EL (cell line): ENCODE measurements around the gene COCH.
A peak's percentile ranks its signal among the peaks of the same experiment; 100 is the strongest.

Experiments used
- DNase-seq: peaks from one replicate; pipeline ENCODE4 v3.0.0-alpha.2; 2016

COCH gene

DNA sequence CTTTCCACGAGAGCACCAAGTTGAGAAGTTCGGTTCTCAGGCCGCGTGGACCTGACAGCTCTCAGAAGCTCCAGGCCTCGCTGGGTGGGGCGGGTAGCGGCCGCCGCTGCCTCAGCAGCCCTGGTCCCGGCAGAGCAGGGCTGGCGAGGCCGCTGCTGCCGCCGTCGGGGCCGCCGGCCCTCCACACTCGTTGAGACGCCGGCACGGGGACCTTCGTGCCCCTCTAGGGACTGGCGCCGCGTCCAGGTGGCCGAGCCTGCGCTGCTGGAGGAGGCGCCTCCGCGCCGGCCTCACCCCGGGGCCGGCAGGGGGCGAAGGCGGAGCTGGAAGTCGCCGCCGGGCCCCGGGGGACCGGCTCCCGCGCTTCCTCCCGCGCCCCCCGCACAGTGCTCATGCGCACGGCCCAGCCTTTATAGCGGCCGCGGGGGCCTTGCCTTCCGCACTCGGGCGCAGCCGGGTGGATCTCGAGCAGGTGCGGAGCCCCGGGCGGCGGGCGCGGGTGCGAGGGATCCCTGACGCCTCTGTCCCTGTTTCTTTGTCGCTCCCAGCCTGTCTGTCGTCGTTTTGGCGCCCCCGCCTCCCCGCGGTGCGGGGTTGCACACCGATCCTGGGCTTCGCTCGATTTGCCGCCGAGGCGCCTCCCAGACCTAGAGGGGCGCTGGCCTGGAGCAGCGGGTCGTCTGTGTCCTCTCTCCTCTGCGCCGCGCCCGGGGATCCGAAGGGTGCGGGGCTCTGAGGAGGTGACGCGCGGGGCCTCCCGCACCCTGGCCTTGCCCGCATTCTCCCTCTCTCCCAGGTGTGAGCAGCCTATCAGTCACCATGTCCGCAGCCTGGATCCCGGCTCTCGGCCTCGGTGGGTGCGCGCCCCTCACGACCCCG lies at the start of gene COCH:
Gene COCH, plus strand, starts transcription at position 440 of the 879 bp plus-strand sequence. Its CDS starts 380 bp downstream, at position 820.
- DNase-seq, result peak; percentile 29

DNA sequence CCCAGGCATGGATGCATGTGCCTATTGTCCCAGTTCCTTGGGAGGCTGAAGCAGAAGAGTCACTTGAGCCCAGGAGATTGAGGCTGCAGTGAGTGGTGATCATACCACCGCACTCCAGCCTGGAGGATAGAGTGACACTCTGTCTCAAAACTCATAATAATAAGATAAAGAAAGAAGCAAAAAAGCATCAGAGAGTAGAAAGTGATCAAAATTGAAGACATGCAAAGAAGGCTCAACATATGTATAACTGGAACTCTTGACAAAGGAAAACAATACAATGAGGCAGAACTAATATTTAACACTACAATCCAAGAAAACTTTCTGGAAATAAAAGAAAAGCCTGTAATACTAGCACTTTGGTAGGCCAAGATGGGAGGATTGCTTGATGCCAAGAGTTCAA lies 48.3 kb upstream of the COCH start:
- DNase-seq, result no peak

GRCh38 chr14:30829853-30830252 lies 44.5 kb upstream of the COCH start:
- no peak for DNase-seq

- DNase-seq, result no peak
These were observed 40.0 kb upstream of the COCH start for GRCh38 chr14:30834353-30834752.

DNA sequence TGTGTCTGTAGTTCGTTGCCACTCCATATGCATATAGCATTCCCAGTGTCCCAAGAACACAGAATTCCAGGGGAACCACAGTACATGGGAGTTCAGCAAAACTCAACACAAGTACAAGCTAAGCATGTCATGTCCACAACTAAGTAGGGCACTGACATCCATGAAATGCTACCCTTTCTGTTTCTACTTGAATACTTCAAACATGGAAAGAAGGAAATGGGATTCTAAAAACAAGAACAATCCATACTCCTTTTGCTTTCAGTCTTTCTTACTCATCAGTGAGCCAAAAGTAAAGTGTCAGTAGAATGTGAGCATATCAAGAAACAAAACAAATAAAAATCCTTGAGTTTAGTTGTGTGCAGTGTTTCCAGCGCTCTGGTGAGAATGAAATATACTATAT lies 36.0 kb upstream of the COCH start:
- DNase-seq, result no peak

- DNase-seq, result no peak
These were observed 34.1 kb upstream of the COCH start for GRCh38 chr14:30840086-30840779.

DNA sequence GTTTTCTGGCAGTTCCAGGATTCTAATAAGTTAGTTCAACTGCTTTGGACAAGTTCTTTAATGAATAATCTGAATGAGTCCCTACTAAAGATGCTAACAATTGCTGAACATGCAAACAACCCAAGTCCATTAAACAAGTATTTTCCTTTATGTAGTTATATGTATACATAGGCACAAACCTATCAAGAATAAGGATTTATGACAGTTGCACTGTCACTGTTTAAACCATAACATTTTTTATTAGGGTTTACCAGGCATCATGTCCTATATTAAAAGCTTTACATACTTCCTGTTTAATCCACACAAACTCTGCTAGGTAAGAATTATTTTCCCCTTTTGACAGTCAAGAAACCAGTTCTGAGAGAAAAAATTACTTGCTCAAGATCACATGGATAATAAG lies 31.9 kb upstream of the COCH start:
- DNase-seq, result no peak

- DNase-seq, result no peak
These were observed 25.7 kb upstream of the COCH start for GRCh38 chr14:30848449-30849240.

GRCh38 chr14:30849354-30849753 lies 25.0 kb upstream of the COCH start:
- no peak for DNase-seq

DNA sequence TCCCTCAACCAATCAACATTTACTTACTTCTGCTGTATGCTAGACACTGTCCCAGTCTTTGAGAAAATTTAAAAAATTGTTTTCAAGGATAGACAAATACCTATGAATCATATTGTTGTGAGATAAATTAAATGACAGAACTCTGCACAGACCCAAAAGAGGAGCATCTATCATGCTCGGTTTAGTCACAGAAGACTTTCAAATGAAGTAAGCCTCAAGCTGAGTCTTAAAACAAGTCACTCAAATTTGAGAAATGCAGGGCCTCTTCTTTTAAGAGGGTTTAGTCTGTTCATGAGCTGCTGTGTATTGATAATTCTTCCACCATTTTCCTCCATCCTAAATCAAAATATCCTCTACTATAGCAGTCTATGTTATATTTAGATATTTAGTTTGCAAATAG lies 24.4 kb upstream of the COCH start:
- no peak for DNase-seq

DNA sequence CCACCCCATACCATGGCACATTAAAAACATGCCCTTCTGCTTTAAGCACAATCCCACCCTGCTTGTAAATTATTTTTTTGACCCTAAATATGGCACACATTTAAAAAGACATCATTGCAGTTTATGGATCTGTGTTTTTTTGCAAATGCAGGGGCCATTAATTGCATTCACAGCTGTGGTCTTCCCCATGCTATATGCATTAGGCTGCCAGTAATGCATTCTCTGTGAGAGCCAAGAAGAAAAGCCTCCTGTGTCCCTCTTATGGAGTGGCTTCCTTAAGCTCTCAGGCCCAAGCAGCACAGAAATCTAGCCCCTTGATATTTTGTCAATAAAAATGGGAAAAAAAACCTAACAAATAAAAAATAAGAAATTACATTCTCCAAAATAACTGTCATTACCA lies 20.4 kb upstream of the COCH start:
- DNase-seq, result no peak

DNA sequence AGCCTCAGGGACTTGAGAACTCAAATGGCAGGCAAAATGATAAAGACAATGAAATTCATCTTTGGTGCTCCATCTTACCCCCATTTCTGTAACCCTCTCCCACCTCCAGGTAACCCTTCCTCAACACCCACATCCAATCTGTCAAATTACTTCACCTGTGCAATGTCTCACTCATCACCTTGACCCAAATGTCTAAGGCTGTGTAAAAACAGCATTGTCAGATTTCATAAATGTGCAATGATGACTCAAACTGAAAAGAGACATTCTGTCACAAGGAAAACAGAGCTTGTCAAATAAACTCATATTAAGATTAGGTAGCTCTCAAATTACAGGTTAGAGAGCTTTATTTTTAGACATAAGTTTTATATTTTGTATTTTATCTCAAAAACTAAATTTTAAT lies 19.9 kb upstream of the COCH start:
- DNase-seq, result no peak

- no peak for DNase-seq
These were observed 18.9 kb upstream of the COCH start for GRCh38 chr14:30855345-30856037.

DNA sequence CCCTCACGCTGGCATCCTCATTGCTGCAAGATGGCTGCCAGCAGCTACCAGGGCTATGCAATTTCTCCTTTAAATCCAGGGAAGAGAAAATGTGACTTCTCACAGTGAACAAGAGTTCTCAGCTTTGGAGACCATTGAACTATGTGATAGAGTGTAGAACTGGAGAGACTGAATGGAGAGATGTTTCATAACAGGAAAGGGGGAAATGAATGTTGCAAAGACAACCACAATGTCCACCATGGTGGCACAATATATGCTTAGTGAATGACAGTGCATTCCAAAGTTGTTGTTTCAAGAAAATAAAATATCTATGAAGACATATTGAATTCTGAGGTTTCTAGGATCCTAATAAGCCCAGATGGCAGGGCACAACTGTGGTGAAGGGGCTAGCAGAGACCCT lies 13.2 kb upstream of the COCH start:
- no peak for DNase-seq

GRCh38 chr14:30864934-30865333 lies 9.4 kb upstream of the COCH start:
- DNase-seq, result no peak

GRCh38 chr14:30868736-30869135 lies 5.6 kb upstream of the COCH start:
- no peak for DNase-seq

DNA sequence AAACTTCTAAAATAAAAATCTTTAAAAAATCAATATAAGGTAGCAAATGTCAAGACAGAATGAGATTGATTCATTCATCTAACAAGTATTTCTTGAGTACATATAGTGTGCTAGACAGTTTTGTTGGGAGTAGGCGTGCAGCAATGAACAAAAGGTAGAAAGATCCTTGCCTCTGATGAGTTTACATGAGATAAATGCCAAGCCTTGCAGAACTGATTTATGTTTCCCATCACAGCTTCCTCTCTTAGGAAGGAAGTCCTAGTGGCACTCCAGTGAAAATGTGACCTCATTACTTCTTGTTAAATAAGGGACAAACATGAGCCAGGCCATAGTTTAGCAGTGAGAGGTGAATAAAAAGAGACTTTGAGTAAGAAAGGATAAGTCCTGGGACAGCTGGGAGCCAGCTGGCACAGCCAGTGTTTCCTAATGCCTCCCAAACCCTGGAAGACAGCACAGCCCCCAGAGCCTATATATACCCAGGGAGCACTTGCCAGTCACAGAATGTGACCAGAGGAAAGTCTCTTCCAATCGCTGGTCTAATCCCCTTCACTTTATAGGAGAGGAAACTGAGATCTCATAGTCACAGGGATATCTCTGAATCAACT lies 4.7 kb upstream of the COCH start:
- no peak for DNase-seq

GRCh38 chr14:30872602-30873001 lies 1.8 kb upstream of the COCH start:
- DNase-seq, result no peak

- DNase-seq, result no peak
These were observed 845 bp upstream of the COCH start for GRCh38 chr14:30873308-30874119.

- no peak for DNase-seq
These were observed 834 bp downstream of the COCH start for GRCh38 chr14:30874999-30875787.

GRCh38 chr14:30875788-30876053 lies 1.4 kb downstream of the COCH start:
- DNase-seq, result no peak
